HepG2 (cell line): Measurements from ENCODE around the gene ZBED1. TPM values are rescaled to one million over a fixed set of nuclear protein-coding genes. Genes with fewer than 3 reads are reported as not detected.

Experiments used
- HHEX ChIP-seq: IDR thresholded peaks from 2 replicates; pipeline ENCODE4 v1.6.1; 2016; ENCODE audit warnings: control low read depth
- KMT2A ChIP-seq: sonication (generic); formaldehyde crosslinking; IDR thresholded peaks from 2 replicates; pipeline ENCODE4 v1.4.0; 2020; ENCODE audit warnings: missing genetic modification reagents
- RARG ChIP-seq: sonication (generic); formaldehyde crosslinking; IDR thresholded peaks from 2 replicates; pipeline ENCODE4 v1.4.0; 2020; ENCODE audit warnings: low read depth, mild to moderate bottlenecking, missing genetic modification reagents
- REST ChIP-seq, 2 experiments: IDR thresholded peaks; 2 replicates each; pipeline ENCODE4 v1.6.1; 2011 to 2012; ENCODE audit warnings: low read length in 2 of 2, borderline replicate concordance in 1 of 2, low read depth in 1 of 2, mild to moderate bottlenecking in 1 of 2, moderate library complexity in 1 of 2
- SIX1 ChIP-seq: sonication (generic); formaldehyde crosslinking; IDR thresholded peaks from 2 replicates; pipeline ENCODE4 v1.4.0; 2020; ENCODE audit warnings: missing genetic modification reagents, borderline replicate concordance
- ZFYVE20 ChIP-seq: sonication (generic); formaldehyde crosslinking; IDR thresholded peaks from 2 replicates; pipeline ENCODE4 v1.8.0; 2023; ENCODE audit warnings: low read depth, mild to moderate bottlenecking, moderate library complexity, missing genetic modification reagents, borderline replicate concordance
- ZNF292 ChIP-seq: sonication (generic); formaldehyde crosslinking; IDR thresholded peaks from 2 replicates; pipeline ENCODE4 v1.8.1; 2022; ENCODE audit warnings: mild to moderate bottlenecking, low read depth, missing genetic modification reagents, borderline replicate concordance
- ZNF746 ChIP-seq: sonication (generic); formaldehyde crosslinking; IDR thresholded peaks from 2 replicates; pipeline ENCODE4 v1.8.0; 2022; ENCODE audit warnings: mild to moderate bottlenecking, missing genetic modification reagents
- ZNF772 ChIP-seq: sonication (generic); formaldehyde crosslinking; IDR thresholded peaks from 2 replicates; pipeline ENCODE4 v1.5.0; 2020; ENCODE audit warnings: mild to moderate bottlenecking, missing genetic modification reagents
- ZNF891 ChIP-seq: sonication (generic); formaldehyde crosslinking; IDR thresholded peaks from 2 replicates; pipeline ENCODE4 v1.5.0; 2020; ENCODE audit warnings: mild to moderate bottlenecking, missing genetic modification reagents
- polyA plus RNA-seq, 8 experiments: library from polyadenylated mRNA; depleted of rRNA in 3 of 8; stranded (reverse) in 7 of 8; unstranded in 1 of 8; fragments of >200 nt; fragmentation: Illumina TruSeq in 4 of 8; extraction: Trizol in 4 of 8; gene quantifications; 2 replicates each; pipeline versions ENCODE4 v1.2.1 to v1.2.3, GENCODE V29; 2011 to 2016; ENCODE audit warnings: low read depth in 4 of 8, missing spikeins in 1 of 8, mixed read lengths in 1 of 8; ENCODE audit not compliant: insufficient read depth in 1 of 8
- total RNA-seq, 5 experiments: library from RNA; depleted of rRNA; stranded (reverse); fragments of >200 nt; fragmentation: Illumina TruSeq; extraction: Trizol; gene quantifications; 2 replicates each; pipeline ENCODE4 v1.2.3, GENCODE V29; 2016; ENCODE audit warnings: low read depth in 1 of 5
- TF ChIP-seq, protein P1 (sequence below): sonication (generic); formaldehyde crosslinking; IDR thresholded peaks from 2 replicates; pipeline ENCODE4 v1.4.0; 2020; ENCODE audit warnings: missing genetic modification reagents, borderline replicate concordance
- TF ChIP-seq, protein P2 (sequence below): sonication (generic); formaldehyde crosslinking; conservative IDR thresholded peaks from 2 replicates; pipeline ENCODE4 v1.4.0; 2020; ENCODE audit warnings: mild to moderate bottlenecking, missing genetic modification reagents, moderate library complexity
- TF ChIP-seq, protein P3 (sequence below): IDR thresholded peaks from 2 replicates; pipeline ENCODE4 v1.6.1; 2012; ENCODE audit warnings: low read depth, low read length, improper control_type of control experiment
- TF ChIP-seq, protein P4 (sequence below): sonication (generic); formaldehyde crosslinking; IDR thresholded peaks from 2 replicates; pipeline ENCODE4 v1.8.0; 2022; ENCODE audit warnings: missing genetic modification reagents, low read depth, mild to moderate bottlenecking, borderline replicate concordance

The ZBED1 gene
- total and polyA plus RNA-seq, 2 of the 13 experiments (the other 11 are each of a cell fraction or from before 2014, with no cell fraction given), result 20.0 to 29.8 TPM

GRCh38 chrX:2497961-2498780 is 2.6 kb downstream of the ZBED1 start (continued):
- TF ChIP-seq, protein P1, sequence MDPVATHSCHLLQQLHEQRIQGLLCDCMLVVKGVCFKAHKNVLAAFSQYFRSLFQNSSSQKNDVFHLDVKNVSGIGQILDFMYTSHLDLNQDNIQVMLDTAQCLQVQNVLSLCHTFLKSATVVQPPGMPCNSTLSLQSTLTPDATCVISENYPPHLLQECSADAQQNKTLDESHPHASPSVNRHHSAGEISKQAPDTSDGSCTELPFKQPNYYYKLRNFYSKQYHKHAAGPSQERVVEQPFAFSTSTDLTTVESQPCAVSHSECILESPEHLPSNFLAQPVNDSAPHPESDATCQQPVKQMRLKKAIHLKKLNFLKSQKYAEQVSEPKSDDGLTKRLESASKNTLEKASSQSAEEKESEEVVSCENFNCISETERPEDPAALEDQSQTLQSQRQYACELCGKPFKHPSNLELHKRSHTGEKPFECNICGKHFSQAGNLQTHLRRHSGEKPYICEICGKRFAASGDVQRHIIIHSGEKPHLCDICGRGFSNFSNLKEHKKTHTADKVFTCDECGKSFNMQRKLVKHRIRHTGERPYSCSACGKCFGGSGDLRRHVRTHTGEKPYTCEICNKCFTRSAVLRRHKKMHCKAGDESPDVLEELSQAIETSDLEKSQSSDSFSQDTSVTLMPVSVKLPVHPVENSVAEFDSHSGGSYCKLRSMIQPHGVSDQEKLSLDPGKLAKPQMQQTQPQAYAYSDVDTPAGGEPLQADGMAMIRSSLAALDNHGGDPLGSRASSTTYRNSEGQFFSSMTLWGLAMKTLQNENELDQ (CRISPR knock-in tag), result no peak
- no peak for TF ChIP-seq RARG (CRISPR knock-in tag)
- TF ChIP-seq ZFYVE20 (CRISPR knock-in tag), result no peak
- no peak for TF ChIP-seq ZNF292 (CRISPR knock-in tag)
- peak; percentile 62; the same call in 1 of the 2 replicates for TF ChIP-seq KMT2A (CRISPR knock-in tag)
- TF ChIP-seq, protein P2, sequence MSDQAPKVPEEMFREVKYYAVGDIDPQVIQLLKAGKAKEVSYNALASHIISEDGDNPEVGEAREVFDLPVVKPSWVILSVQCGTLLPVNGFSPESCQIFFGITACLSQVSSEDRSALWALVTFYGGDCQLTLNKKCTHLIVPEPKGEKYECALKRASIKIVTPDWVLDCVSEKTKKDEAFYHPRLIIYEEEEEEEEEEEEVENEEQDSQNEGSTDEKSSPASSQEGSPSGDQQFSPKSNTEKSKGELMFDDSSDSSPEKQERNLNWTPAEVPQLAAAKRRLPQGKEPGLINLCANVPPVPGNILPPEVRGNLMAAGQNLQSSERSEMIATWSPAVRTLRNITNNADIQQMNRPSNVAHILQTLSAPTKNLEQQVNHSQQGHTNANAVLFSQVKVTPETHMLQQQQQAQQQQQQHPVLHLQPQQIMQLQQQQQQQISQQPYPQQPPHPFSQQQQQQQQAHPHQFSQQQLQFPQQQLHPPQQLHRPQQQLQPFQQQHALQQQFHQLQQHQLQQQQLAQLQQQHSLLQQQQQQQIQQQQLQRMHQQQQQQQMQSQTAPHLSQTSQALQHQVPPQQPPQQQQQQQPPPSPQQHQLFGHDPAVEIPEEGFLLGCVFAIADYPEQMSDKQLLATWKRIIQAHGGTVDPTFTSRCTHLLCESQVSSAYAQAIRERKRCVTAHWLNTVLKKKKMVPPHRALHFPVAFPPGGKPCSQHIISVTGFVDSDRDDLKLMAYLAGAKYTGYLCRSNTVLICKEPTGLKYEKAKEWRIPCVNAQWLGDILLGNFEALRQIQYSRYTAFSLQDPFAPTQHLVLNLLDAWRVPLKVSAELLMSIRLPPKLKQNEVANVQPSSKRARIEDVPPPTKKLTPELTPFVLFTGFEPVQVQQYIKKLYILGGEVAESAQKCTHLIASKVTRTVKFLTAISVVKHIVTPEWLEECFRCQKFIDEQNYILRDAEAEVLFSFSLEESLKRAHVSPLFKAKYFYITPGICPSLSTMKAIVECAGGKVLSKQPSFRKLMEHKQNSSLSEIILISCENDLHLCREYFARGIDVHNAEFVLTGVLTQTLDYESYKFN (CRISPR knock-in tag), result peak; percentile 94
- TF ChIP-seq REST (IDR thresholded peaks at IDR 0.05; ENCODE audit: borderline replicate concordance in 1 of 2, low read depth in 1 of 2, low read length in 2 of 2), result peak in 1 of 2 experiments; percentile 39; a peak in 1 of 4 replicates
- TF ChIP-seq, protein P3, sequence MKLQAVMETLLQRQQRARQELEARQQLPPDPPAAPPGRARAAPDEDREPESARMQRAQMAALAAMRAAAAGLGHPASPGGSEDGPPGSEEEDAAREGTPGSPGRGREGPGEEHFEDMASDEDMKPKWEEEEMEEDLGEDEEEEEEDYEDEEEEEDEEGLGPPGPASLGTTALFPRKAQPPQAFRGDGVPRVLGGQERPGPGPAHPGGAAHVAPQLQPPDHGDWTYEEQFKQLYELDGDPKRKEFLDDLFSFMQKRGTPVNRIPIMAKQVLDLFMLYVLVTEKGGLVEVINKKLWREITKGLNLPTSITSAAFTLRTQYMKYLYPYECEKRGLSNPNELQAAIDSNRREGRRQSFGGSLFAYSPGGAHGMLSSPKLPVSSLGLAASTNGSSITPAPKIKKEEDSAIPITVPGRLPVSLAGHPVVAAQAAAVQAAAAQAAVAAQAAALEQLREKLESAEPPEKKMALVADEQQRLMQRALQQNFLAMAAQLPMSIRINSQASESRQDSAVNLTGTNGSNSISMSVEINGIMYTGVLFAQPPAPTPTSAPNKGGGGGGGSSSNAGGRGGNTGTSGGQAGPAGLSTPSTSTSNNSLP, result peak; percentile 98
- TF ChIP-seq ZNF772 (CRISPR knock-in tag), result no peak
- peak; percentile 29; the same call in 1 of the 2 replicates for TF ChIP-seq SIX1
- TF ChIP-seq, protein P4, sequence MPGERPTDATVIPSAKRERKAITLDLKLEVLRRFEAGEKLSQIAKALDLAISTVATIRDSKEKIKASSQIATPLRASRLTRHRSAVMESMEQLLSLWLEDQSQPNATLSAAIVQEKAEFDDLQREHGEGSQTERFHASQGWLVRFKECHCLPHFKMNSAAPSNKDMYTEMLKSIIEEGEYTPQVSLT (CRISPR knock-in tag), result no peak
- TF ChIP-seq HHEX, result no peak
- no peak for TF ChIP-seq ZNF746 (CRISPR knock-in tag)
- TF ChIP-seq ZNF891 (CRISPR knock-in tag), result no peak
